Ascending aorta (tissue), 2 donors: ENCODE measurements around the gene HOXC5. TPM values are rescaled to one million over a fixed set of nuclear protein-coding genes. Genes with fewer than 3 reads are reported as not detected.

Experiments
- DNase-seq, 2 donors: peaks; one replicate each; pipeline ENCODE4 v3.0.0-alpha.2; 2019; ENCODE audit warnings: low spot score in 2 of 2
- H3K27ac ChIP-seq, 2 donors: fragments of 200-600 bp; sonication (generic); one replicate each; pipeline ENCODE4 v1.5.1; 2016 to 2017; ENCODE audit warnings: mild to moderate bottlenecking in 1 of 2
- H3K27me3 ChIP-seq: fragments of 200-600 bp; sonication (generic); one replicate; pipeline ENCODE4 v1.5.1; 2017
- H3K36me3 ChIP-seq, 2 donors: fragments of 200-600 bp; sonication (generic); one replicate each; pipeline ENCODE4 v1.5.1; 2016
- H3K4me1 ChIP-seq, 2 donors: fragments of 200-600 bp; sonication (generic); one replicate each; pipeline ENCODE4 v1.5.1; 2016 to 2017; ENCODE audit warnings: mild to moderate bottlenecking in 1 of 2
- H3K4me3 ChIP-seq, 2 donors: fragments of 200-600 bp; sonication (generic); one replicate each; pipeline ENCODE4 v1.5.1; 2016 to 2017; ENCODE audit warnings: mild to moderate bottlenecking in 1 of 2
- H3K9me3 ChIP-seq, 2 donors: fragments of 200-600 bp; sonication (generic); one replicate each; pipeline ENCODE4 v1.5.1; 2016
- CTCF ChIP-seq, 3 experiments: fragments of 200-600 bp in 2 of 3; fragments of 450-650 bp in 1 of 3; sonication (generic) in 2 of 3; IDR thresholded peaks; one replicate each; pipeline ENCODE4 v1.5.1; 2016 to 2019; ENCODE audit warnings: antibody characterized with exemption in 3 of 3, mild to moderate bottlenecking in 1 of 3, moderate library complexity in 1 of 3
- intact Hi-C: fragments of 100-400 bp; cut with DNase I; formaldehyde crosslinking; loops from one replicate; pipeline ENCODE4 v1.15.1; 2023
- total RNA-seq: library from RNA; depleted of rRNA; stranded (reverse); fragments of >200 nt; gene quantifications from one replicate; pipeline ENCODE4 v1.1.0, GENCODE V29; 2016

The HOXC5 gene
- total RNA-seq, 1 donor from 2014 or later = not detected

- intact Hi-C loops = no loop called here
- Histone ChIP-seq H3K27ac (peak within 1 kb of the TSS; percentile 39 to 66), H3K27me3 (no peaks in the 10 kb centered on the region), H3K36me3 (no peaks in the 10 kb centered on the region), H3K4me3 (peak within 1 kb of the TSS; percentile 53 to 80), H3K4me1 (peaks cover 0 to 10% of the 10 kb centered on the region in 2 donors), H3K9me3 (no peaks in the 10 kb centered on the region)
- no peak for DNase-seq
- TF ChIP-seq CTCF (IDR thresholded peaks at IDR 0.05) = no peak
Measured at GRCh38 chr12:54053751-54054741, 21.2 kb downstream of the HOXC5 start, which contains the start of gene HOXC4. Gene HOXC4, plus strand, starts transcription at chr12:54053835. Its CDS starts 88 bp downstream, at chr12:54053923.

- intact Hi-C loops = no loop called here
- H3K4me3 ChIP-seq = peak overlapping the region; percentile 53 to 80
- no peak for DNase-seq
- H3K27me3 ChIP-seq = no peaks in the 10 kb centered on the region
- TF ChIP-seq CTCF (IDR thresholded peaks at IDR 0.05) = no peak
- peaks cover 0 to 10% of the 10 kb centered on the region in 2 donors for H3K4me1 ChIP-seq
- no peaks in the 10 kb centered on the region for H3K9me3 ChIP-seq
- no peaks in the 10 kb centered on the region for H3K36me3 ChIP-seq
- no peak overlapping the region for H3K27ac ChIP-seq
Measured at GRCh38 chr12:54054742-54055194, 21.9 kb downstream of the HOXC5 start.

- peak overlapping the region in 1 of 2 donors; percentile 80 for H3K4me3 ChIP-seq
- TF ChIP-seq CTCF (IDR thresholded peaks at IDR 0.05) = no peak
- H3K4me1 ChIP-seq = peaks cover 0 to 10% of the 10 kb centered on the region in 2 donors
- H3K36me3 ChIP-seq = no peaks in the 10 kb centered on the region
- H3K27ac ChIP-seq = no peak overlapping the region
- intact Hi-C loops = no loop called here
- DNase-seq = no peak
- H3K9me3 ChIP-seq = no peaks in the 10 kb centered on the region
- H3K27me3 ChIP-seq = no peaks in the 10 kb centered on the region
Measured at GRCh38 chr12:54055552-54055951, 22.7 kb downstream of the HOXC5 start.

GRCh38 chr12:54056110-54056509, 23.3 kb downstream of the HOXC5 start:
- peaks cover 0 to 10% of the 10 kb centered on the region in 2 donors for H3K4me1 ChIP-seq
- no peak for DNase-seq
- H3K36me3 ChIP-seq = no peaks in the 10 kb centered on the region
- H3K27me3 ChIP-seq = no peaks in the 10 kb centered on the region
- H3K4me3 ChIP-seq = no peak overlapping the region
- H3K27ac ChIP-seq = no peak overlapping the region
- intact Hi-C loops = no loop called here
- H3K9me3 ChIP-seq = no peaks in the 10 kb centered on the region
- no peak for TF ChIP-seq CTCF (IDR thresholded peaks at IDR 0.05)

GRCh38 chr12:54058128-54058768, 25.4 kb downstream of the HOXC5 start:
- TF ChIP-seq CTCF (IDR thresholded peaks at IDR 0.05) = no peak
- H3K9me3 ChIP-seq = no peaks in the 10 kb centered on the region
- DNase-seq = no peak
- H3K27me3 ChIP-seq = no peaks in the 10 kb centered on the region
- H3K4me1 ChIP-seq = peaks cover 0 to 4% of the 10 kb centered on the region in 2 donors
- no peak overlapping the region for H3K27ac ChIP-seq
- H3K36me3 ChIP-seq = no peaks in the 10 kb centered on the region
- intact Hi-C loops = no loop called here
- H3K4me3 ChIP-seq = no peak overlapping the region
